ENCODE results near the gene PDSS2.
"Not testable (repeated sequence)": the region's sequence is repeated elsewhere in the genome, so short reads cannot be mapped to it uniquely, and the experiment has no call there.

Gene PDSS2

DNA sequence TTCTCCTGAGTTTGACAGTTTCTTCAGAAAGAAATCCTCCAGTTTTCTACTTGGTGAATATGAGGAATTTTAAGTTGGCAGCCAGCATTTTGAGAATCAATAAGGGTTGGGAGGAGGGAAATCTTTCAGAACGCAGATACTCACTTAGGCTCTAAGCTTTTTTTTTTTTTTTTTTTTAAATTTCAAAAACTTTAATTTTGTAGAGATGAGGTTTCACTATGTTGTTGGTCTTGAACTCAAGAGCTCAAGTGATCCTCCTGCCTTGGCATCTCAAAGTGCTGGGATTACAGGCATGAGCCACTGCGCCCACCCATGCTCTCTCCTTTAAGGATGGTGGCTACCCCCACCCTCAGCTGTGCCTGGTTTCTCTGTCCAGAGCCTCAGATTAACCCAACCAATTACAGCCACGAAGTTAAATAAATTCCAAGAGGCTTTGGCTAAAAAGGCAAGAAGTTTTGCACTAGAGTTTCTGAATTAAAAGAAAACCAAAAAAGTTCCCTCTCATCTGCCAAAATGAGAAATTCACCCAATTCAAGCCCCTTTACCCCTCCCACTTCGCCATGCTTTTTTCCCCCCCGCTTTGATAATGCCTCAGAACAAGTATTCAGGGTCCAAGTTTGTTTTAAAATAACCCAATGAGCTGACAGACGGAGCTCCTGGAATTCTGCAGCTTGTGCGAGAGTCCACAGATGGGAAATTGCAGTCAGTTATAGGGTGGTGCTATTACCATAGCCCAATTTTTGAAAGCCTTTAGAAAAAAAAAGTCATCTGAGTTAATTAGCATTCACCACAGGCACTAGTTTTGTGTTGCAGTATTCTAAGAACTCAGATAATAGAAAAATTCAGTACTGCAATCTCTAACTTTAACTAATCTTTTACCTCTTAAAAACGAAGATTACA lies 249.7 kb downstream of the PDSS2 start:
- DNase-seq, result no peak

DNA sequence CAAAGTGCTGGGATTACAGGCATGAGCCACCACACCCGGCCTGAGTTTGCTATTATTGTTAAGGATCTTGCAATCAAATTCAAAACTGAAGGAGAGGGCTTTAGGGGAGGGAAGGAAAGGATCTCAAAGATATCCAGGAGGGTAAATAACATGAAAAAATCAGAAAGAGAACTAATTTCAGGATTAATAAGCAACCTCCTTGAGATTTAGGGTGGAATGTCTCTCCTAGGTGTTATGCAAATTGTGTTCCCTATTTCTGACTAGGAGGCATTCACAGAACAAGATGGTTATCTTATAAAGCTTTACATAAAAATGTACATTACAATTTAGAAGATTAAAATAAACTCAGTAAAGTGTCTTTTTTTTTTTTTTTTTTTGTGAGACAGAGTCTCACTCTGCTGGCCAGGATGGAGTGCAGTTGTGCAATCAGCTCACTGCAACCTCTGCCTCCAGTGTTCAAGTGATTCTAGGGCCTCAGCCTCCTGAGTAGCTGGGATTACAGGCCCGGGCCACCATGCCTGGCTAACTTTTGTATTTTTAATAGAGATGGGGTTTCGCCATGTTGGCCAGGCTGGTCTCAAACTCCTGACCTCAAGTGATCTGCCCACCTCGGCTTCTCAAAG lies 252.0 kb downstream of the PDSS2 start:
- no peak for DNase-seq

DNA sequence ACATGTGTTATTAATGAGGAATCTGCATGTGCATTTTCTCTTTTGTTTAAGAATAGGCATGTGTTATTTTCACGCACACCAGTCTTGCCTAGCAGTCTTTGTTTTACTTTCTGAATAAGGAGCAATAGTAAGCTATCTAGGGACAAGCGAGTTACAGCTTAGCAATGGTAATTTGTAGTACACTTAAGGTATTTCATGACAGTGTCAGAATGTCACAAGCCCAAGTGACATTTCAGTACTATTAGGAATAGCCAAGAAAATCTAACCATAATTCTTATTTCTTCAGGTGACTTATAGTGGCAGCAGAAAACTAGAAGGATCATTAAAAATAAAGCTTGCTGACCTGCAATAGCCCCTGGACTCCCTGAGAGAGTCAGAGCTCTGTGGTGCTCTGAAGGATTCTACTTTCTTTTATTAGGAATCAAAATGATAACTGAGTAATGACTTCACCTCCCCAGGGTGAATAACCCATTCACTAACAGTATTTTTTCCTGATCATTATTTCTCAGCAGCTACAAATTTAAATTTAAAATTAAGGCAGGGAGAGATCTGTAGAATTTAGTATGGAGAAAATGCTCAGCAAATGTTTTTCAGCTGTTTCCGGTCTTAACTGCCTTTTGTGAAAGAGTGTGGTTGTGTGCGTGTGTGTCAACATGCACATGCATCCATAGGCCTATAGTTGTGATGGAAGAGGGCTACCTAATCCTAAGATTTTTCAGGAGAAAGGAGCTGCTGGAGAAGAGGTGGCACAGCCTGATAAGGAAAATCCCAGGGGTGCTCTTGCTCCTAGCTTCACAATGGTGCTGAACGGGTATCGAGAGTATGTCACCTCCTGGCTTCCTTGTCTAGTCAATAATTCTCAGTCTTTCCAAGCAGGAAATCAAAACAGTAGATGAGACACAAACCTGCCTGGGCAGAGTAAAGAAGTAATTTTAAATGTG lies 254.0 kb downstream of the PDSS2 start:
- DNase-seq, result no peak

DNA sequence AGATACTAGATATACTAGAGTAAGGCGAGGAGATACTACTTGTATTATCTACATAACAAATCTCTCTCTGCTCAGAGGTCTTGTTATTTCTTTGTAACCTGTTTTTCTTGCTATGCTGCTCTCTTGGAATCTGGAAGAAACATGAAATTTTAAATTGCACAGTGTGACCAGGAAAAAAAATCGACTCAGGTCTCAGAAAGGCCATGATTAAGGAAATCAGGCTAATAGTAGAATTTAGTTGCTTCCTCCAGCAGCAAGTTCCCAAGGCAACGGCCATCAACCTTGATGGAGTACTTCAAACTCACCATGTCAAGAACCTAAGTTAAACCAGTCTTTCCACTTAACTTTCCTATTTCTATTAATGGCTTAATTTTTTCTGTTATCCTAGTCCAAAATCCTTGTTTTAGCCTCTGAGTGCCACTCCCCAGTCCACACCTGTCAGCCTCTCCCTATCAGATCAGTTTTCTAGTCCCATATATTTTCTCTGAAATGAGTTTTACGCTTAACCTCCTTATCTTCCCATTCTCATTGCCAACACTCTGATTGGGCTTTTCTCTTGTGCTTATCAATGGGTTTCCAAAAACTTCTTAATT lies 256.4 kb downstream of the PDSS2 start:
- no peak for DNase-seq

DNA sequence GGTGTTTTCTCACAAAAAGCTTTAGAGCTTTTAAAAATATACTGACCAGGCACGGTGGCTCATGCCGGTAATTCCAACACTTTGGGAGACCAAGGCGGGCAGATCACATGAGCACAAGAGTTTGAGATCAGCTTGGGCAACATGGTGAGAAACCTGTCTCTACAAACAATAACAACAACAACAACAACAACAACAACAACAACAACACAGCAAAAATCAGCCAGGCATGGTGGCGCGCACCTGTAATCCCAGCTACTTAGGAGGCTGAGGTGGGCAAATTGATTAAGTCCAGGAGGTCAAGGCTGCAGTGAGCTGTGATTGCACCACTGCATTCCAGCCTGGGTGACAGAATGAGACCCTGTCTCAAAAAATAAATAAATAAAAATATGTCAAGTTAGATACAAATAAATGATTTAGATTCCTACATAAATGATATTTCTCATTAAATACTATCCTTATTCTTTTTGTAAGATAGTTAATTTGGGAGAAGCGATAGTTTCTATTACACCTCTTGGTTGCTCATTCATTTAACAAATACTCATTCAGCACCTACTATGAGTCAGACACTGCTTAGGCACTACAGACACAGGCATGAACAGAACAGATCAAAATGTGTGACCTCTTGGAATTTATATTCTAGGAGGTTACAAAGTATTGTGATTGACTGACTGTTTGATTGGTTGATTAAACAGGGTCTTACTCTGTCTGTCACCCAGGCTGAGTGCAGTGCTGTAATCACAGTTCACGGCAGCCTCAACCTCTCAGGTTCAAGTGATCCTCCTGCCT lies 260.5 kb downstream of the PDSS2 start:
- no peak for DNase-seq

DNA sequence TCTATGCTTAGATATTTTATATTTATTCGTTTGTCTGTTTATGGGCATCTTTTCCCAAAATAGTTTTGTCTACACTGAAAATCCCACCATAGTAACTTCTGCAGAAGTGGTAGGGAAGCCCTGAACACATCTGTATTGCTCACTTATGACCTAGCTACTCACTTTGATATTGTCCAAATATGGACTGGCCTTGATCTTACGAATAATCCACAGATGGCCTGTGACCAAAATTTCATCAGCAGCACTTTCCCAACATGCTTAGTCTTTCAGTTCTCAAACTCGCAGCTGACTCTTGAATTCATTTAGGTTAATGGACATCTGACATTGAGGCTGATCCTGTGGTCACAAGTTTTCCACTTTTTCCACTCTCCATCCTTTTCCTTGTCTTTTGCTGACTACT lies 263.2 kb downstream of the PDSS2 start:
- DNase-seq, result no peak

DNA sequence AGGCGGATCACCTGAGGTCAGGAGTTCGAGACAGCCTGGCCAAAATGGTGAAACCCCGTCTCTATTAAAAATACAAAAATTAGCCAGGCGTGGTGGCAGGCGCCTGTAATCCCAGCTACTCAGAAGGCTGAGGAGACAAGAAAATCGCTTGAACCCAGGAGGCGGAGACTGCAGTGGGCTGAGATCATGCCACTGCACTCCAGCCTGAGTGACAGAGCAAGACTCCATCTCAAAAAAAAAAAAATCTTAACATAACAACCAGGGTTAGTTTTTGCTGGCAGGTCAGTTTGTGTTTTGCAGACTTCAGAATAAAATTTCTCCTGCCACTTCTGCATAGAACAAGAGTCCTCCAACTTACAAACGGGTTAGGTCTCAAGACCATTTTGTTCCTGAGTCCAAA lies 264.6 kb downstream of the PDSS2 start:
- not testable (repeated sequence) for DNase-seq

DNA sequence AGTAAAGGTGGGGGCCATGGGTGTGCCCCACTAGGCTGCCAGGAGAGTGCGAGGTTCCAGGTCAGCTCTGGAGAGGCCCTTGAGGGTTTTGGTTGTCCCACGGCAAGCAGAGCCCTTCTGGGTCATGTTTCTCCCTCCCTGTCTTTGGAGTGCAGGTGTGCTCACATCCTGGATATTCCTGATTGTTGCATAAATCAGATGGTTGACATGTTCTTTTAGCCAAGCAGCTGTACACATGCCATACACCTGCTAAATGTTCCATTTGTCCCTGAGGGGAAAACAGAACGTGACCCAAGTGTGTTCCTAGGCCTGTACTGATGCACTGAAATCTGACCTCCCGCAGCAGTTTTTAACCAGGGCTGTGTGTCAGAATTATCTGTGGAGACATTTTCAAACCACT lies 266.5 kb downstream of the PDSS2 start:
- no peak for DNase-seq

DNA sequence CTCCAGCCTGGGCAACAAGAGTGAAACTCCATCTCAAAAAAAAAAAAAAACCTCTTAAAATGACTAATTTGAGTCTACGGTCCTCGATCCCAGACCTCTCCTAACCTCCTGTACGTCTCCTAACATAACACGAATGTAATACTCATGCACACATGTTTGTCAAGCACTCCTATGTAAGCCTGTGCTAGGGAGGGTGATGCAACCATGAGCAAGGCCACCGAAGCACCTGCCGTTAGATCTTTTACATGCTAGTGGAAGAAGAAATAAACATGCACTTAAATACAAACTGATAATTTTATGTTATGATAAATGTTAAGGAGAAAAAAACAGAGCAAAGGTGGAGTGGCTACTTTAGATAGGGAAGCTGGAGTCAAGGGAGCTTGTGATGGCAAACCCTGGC lies 271.7 kb downstream of the PDSS2 start:
- no peak for DNase-seq

DNA sequence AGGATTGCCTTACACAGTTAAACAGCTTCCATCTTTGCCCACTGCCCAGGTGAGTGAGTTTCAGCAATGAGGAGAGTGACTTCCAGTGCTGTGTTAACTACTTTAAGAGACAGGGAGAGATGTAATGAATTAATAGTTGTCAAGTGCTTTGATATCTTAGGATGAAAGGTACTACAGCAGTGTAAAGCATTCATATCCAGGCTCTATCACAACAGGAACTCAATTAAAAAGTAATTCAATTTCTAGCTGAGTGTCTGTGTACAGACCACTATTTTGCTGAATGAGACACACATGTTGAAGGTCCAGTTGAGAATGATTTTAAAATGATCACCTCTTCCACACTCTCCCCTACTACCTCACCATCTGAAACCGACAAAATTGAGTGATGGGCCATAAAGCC lies 273.3 kb downstream of the PDSS2 start:
- DNase-seq, result no peak

DNA sequence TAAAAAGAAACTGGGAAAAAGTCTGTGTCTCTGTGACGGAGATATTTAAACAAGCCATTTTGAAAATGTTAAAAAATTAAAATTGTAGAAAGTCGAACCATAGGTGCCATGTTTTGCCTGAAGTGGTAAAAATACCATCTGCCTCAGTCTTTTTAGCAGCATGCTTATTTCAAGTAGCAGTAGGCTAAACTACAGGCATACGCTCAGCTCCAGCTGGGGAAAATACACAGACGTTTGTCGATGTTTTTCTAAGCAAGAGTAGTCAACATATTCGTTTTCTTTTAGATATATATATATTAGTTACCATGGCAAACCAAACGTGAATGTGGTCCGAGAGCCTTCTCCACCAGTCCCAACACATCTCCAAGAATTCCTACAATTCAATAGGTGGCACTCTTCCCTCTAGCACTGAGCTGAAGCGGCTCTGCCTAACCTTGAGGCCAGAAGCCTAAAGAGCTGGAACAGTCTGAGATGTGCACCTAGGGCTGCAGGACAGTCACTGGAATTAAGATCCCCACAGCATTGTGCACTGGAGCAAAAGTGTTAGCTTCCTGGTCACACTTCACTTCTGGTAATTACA lies 273.9 kb downstream of the PDSS2 start:
- DNase-seq, result no peak

DNA sequence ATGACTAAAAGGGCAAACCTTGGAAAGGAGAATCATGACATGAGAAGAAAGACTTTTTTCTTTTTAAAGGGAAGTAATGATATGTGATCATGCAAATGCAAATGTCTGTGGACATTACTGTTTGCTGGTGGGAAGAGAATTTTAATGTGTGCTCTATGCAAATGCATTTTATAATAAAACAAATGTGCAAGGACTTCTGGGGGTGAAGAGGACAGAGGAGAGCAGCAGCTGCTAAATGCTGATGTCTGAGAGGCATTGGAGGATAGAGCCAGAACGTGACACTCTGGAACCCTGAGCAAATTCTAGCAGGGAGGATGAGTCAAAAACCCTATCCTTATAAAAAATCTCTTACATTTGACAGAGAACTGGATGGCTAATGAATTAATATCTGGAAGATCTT lies 274.9 kb downstream of the PDSS2 start:
- DNase-seq, result no peak

DNA sequence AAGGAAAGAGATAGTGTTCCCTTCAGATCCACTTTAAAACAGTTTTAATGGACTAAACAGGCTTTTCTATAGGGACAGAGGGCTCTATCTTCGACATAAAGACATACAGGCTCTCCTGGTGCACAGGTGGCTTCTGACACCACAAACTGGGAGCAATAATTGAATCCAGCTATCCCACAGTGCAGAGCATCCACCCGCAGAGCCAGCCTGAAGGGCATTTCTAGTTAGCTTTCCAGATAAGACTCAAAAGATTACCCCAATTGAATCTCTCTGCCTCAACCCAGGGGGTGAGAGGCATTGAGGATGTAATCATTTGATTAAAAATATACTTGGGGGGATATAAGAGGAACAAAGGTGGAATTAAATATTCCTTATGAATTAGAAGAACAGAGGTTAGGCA lies 279.3 kb downstream of the PDSS2 start:
- no peak for DNase-seq

DNA sequence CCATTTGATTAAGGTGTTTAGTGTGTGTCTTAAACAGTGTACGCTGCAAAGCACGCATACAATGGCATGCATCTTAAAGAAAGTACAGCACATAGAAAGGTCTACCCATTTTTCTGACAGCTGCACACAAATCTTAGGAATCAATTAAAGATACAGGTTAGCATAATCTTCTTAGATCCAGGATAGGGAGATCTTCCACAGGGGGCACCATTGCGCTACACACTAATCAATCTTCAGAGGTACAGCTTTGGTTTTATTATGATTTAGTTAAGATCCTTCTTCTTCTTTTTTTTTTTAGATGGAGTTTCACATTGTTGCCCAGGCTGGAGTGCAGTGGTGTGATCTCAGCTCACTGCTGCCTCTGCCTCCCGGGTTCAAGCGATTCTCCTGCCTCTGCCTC lies 280.4 kb downstream of the PDSS2 start:
- no peak for DNase-seq

DNA sequence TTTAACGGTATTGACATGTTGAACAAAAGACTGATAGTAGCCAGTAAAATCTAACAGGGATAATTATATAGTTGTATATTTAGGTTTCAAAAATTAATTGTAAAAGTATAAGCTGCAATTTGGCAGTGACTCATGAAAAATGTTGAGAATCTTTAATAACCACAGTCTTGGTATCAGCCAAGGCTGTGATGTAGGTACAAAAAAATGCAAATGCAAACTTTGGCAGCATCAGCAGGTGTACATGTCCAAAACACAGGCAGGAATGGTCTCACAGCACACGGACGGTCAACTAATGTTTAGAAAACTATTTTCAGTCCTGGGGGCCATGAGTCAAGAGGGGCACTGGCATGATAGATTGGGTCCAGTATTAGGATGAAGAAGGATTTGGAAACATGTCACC lies 285.6 kb downstream of the PDSS2 start:
- DNase-seq, result no peak

DNA sequence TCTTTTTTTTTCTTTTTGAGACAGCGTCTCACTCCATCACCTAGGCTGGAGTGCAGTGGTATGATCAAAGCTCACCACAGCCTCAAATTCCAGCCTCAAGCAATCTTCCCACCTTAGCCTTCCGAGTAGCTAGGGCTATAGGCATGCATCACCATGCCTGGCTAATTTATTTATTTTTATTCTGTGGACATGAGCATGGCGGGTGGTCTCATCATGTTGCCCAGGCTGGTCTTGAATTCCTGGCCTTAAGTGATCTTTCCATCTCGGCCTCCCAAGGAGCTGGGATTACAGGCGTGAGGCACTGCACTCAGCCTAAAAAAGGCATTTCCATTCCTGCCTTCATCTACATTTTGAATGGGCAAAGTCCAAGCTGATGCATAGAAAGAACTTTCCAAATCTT lies 287.9 kb downstream of the PDSS2 start:
- no peak for DNase-seq

DNA sequence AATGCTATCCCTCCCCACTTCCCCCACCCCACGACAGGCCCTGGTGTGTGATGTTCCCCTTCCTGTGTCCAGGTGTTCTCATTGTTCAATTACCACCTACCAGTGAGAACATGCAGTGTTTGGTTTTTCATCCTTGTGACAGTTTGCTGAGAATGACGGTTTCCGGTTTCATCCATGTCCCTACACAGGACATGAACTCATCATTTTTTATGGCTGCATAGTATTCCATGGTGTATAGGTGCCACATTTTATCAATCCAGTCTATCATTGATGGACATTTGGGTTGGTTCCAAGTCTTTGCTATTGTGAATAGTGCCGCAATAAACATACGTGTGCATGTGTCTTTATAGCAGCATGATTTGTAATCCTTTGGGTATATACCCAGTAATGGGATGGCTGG lies 295.1 kb downstream of the PDSS2 start:
- not testable (repeated sequence) for DNase-seq

DNA sequence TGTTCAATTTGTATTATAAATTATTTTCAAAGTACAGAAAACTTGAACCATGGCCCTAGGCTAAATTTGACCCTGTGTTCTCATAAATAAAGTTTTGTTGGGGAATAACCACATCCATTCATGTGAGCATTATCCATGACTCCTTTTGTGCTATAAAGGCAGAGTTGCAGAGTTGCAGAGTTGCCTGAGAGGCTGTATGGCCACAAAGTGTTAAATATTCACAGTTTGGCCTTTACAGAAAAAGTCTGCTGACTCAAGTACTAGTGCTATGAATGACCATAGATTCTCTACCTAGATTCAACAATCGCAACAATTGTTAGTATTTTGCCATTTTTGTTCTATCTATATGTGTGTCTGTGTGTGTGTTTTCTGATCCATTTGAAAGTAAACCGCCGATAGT lies 297.8 kb downstream of the PDSS2 start:
- DNase-seq, result no peak

DNA sequence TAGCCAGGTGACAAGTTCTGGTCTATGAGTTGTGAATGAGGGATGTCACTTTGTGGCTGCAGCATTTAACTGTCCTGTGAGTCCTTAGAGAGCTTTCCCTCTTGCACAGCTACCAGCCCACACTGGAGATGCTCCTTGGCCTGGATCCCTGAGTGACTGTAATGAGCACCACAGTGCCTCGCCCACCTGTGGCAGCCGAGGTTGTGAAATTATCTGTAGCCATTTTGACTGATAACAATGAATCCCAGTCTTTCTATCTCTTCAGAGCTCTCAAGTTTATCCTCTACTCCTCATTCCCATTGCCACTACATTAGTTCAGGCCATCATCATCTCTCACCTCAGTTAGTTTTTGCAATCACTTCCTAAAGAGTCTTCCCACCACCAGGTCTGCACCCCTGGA lies 302.7 kb downstream of the PDSS2 start:
- no peak for DNase-seq

DNA sequence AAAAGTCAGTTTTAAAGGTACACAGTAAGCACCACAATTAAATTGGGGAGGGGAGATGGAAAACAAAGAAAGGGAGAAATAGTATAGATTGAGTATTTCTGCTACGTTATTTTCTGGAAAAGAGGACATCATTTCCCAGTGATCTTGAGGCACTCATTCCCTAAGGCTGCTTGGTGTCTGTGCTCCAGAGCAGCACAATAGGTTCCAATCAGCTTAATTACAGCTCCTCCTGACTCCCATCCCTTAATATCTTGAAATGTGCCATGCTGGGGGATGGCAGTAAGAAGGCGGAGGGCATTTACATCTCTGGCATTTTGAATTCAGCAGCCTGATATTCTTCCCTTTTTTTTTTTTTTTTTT lies 304.6 kb downstream of the PDSS2 start:
- no peak for DNase-seq

DNA sequence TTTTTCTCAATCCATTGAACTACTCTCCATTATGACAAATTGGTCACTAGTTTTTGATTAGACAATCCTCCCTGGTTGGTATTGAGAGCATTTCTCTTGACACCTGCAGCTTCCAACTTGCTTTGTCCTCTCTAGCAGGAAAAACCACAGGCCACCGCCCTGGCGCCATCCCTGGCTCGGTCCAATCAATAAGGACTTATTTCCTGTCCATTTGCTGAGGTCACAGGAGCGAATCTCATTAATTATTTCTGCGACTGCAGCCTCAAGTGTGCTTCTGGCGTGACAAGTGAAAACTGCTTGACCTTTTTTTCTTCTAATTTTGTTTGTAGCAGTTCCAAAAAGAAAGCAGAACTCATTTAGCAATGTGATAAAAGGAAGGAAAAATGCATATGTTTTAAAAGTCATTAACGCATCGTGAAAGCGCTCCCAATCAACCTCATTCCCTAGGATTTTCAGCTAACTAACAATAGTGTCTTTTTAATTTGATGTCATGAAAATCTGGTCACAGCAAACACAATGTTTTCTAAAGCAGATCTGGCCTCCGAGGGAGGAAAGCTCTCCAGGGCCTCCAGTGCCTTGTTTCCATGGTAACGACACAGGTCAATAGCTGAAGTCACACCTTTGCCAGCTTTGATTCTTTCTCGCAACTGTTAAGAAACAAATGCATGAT lies 305.1 kb downstream of the PDSS2 start:
- DNase-seq, result no peak

Data from activated naive CD4-positive, alpha-beta T cell treated with anti-CD3 and anti-CD28 coated beads, Interleukin-2, amount 50 U/mL, for 16 hours (primary cell).